ENCODE data around the gene KCNT1.
A peak's percentile ranks its signal among the peaks of the same experiment; 100 is the strongest.

- TF ChIP-seq CTCF (conservative IDR thresholded peaks at IDR 0.05; ENCODE audit: low read depth, low read length) (0 out of 2 replicates have a peak, but pooled peaks have one; percentile 24), EZH2 (IDR thresholded peaks at IDR 0.05; ENCODE audit: borderline replicate concordance, low read depth, low read length, poor library complexity, severe bottlenecking) (no peak)
Observed at GRCh38 chr9:135819905-135820304, 117.9 kb downstream of the KCNT1 start.
